Measurements from ENCODE around the gene HIBCH.

- TF ChIP-seq EZH2 (IDR thresholded peaks at IDR 0.05) (no peak), CTCF (IDR thresholded peaks at IDR 0.05) (no peak)
Measured at GRCh38 chr2:190181123-190181669, 138.4 kb downstream of the HIBCH start.
